Measurements from ENCODE around the gene ZNF217. TPM values are rescaled to one million over a fixed set of nuclear protein-coding genes. Genes with fewer than 3 reads are reported as not detected.
"Not testable (repeated sequence)": the region's sequence is repeated elsewhere in the genome, so short reads cannot be mapped to it uniquely, and the experiment has no call there.

The ZNF217 gene
- polyA plus RNA-seq, 3 donors, result 29.0 to 36.6 (median 34.1) TPM

DNA sequence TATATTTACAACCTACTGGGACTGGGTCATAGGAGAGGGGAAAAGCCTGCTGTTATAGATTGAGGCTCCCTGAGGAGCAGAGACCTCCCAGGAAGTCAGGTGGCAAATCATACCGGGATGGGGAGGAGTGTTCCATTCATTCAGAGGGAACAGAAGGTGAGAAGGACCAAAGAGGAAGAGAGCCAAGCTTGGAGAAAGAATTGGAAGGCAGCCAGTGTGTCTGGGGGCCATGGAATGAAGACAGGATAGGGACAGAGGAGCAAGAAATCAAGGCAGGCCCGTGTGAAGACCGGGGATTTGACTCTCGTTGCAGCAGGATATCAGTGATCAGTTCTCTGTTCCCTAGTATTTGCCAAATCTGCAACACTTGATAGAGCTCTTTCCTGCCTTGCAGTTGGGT is 5.7 kb upstream of the ZNF217 start:
- DNase-seq, result no peak

DNA sequence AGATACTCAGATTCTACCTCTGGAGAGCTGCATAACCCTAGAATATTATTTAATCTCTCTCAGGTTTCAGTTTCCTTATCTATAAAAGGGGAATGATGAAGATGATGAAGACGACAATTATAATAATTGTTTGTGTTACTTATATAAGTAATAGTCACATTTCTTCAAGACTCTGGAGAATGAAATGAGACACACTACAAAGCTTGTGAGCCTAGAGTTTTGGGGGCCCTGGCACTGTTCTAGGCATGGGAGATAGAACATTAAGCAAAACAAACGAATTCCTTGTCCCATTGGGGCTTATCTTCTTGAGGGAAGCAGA is 5.4 kb upstream of the ZNF217 start:
- DNase-seq, result no peak

DNA sequence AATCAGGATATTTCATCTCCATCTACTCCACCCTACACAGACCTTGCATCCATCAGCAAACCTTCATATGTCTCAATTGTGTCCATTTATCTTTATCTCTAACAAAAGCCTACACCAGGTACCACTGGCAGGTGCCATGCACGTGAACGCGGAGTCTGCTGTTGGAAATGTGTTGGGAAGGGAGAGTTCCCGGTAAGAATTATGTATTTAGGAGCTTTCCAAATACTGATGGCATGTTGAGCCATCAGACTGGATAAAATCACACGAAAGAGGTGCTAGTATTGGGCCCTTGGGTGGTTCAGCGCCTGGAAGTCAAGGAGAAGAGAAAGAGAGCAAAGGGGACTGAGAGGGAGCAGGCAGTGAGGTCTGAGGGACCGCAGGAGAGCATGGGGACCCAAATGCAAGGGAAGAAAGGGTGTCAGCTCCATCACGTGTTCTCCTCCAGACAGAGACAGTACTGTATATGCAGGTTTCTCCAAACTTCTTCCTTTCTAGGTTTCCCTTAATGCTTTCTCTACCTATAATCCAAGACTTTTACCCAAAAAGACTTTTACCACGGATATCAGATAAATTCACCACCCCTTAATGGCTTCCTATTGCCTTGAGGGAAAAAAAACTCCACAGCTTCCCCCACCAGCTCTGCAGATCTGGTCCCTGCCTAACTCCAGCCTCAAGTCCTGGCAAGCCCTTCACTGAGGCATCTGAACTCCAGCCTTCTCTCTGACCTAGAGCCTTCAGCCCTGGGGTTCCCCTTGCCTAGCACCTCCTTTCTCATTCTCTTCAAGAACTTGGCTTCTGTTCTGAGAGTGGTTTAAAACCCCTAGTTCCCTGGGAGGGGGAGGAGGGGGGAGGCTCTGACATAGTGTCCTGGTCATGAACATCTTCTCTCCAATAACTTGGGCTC is 4.8 kb upstream of the ZNF217 start:
- DNase-seq, result no peak

DNA sequence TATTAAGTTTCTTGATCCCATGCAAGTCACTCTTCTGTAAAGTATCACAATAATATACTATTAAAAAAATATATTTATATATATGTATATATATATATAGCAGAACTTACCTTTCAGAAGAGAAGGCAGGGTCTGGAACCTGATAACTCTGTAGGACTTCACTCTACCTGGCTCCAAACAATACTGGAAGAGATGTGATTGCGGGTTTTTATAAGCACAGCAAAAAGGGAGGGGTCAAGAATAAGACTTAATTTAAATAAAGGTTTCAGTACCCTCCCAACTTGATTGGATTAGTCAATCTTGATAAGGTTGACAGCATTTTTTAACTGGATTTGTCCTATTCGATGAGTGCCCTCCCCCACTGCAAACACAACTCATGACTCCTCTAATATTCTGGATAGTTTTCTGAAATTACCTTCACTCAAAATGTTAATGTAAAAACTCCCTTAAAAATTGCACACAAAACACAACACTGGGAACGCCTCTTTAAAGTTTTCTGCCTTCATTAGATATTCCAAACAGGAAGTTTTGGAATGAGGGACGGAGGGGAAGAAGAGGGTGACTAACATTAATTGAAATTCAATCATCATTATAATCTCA is 4.0 kb upstream of the ZNF217 start:
- DNase-seq, result no peak

DNA sequence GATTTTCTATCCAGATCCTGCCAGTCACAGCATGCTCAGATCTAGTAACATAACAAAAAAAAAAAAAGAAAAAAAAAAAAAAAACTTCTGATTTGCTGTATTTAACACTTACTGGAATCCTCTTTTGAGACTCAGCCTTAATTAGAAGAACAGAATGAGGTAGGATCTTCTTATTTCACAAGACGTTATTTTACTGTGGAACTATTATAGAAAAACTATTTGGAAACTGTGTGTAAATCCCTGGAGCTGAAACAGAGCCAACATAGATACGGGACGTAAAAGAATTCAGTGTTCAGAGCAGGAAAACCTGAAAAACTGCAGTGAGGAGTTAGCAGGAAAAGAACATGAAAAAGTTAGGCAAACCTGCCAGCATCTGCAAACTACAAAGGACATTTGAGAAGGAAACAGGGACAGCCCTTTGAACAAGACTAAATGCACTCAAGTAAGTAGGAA is 3.4 kb upstream of the ZNF217 start:
- DNase-seq, result no peak

DNA sequence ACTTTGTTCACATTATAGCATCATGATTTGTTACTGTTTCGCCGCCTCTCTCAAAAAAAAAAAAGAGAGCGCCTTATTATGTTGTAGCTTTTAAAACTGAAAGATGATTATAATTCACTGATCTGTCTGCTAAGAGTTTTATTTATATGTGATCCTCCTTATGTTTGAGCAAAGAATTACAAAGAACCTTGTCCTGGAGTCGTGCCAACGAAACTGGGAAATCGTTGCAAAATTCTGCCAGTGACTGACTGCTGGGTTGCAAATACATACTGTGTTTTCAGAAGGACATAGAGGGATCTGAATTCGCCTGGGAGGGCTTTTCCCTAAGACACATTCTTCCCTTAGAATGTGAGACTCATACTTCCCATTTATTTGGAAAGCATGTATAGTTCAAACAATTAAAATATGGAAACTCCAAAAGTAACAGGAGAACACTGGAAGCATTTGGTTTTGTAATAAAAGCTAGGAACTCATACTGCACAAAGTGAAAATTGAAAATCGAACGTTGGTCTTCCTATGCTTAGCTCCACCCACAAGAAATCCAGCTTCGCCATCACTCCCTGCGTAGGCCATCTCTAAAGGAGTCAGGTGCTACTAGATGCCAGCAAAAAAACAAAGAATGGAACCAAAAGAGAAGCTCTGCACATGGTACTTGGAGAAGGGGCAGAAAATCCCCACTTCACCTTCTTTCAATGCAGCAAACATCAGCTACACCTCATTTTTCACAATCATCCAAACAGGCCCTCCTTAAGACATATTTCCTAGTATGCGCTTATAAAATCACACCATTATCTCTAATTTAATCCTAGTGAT is 2.8 kb upstream of the ZNF217 start:
- DNase-seq, result not testable (repeated sequence)

DNA sequence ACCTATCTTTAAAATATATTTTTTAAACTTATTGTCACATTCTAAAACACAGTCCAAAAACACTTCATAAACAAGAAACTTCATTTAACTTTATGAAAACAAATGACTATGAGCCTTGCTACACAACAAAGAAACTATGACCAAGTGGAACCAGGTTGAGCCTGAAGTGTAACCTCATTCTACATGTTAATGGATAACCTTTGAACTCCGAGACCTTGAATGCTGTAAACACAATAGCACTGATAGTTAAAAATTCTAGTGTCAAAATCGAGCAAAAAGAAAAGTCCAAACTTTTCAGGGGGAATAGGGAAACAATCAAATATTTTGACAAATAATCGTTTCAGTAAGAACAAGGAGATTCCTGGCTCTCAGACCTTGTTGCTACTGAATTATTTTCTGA is 2.1 kb upstream of the ZNF217 start:
- not testable (repeated sequence) for DNase-seq

DNA sequence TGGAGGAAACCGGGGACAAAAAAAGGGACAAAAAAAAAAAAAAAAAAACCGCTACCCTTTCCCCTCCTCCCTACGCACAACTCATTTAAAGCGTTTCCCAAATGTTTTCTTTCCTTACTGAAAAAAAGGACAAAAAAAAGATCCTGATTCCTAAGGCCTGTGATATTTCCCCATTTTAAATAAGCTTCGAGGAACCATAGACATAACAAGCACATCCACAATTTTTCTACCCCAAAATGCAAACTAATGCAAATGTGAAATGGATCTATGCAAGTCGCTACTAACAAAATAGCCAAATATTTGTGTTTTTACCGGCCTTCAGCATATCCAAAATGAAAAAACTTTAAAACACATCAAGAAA is 1.4 kb upstream of the ZNF217 start:
- DNase-seq, result no peak

DNA sequence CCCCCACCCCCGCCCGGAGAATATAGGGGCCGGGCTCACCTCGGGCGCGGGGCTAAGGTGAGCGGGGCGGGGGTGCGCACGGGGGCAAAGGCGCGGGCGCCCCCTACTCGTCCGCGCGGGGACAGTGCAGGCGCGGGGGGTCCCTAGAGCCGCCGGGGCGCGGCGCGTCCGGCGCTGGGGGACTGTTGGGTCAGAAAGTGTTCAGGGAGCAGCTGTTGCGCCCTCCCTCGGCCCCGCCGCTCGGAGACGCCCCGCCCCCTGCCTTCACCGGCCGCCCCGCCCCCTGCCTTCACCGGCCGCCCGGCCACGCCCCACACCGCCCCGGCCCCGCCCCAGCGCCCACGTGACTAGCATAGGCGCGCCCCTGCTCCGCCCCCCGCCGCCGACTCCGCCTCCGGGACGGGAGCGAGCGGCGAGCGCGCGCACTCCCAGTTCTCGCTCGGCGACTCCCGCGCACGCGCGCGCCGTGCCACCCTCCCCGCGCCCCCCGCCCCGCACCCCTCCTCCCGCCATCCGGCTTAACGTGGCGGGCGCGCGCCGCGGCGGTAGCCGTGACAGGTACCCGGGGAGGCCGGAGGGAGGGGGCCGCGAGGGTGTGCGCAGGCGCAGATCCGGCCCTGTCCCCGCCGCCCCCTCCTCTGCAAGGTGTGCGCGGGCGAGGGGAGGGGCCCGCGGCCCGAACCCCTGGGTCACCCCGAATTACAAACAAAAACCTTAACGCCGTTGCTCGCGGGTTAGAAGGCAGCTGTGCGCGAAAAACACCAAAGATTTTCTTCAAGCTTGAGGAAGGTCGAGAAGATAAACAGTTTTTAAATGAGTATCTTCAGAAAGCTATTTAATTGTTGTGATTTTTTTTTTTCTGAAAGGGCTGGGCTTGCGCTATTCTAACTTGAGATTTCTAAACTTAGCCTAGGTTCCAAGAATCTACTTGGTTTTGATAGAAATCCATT is 704 bp upstream of the ZNF217 start:
- peak; percentile 91 for DNase-seq

DNA sequence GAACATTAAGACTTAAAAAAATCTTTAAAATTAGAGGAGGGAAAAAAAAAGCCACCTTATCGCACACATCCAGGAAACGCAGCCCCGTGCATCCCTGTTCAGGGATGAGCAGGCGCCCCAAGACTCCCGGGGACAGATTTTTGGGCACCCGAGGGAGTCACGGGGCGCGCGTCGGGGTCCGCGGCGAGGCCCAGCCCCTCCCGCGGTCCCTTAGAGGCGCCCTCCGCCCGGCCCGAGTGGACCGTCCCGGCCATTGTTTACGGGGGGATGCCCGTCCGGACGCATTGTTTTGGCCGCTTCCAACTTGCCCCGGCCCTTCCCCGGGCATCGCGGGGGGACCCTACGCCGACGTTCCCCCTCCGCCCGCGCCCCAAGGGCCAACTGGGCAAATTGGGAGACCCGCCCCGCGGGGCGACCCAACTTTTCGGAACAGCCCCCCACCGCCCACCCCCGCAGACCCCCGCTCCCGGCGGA is 610 bp downstream of the ZNF217 start:
- no peak for DNase-seq

DNA sequence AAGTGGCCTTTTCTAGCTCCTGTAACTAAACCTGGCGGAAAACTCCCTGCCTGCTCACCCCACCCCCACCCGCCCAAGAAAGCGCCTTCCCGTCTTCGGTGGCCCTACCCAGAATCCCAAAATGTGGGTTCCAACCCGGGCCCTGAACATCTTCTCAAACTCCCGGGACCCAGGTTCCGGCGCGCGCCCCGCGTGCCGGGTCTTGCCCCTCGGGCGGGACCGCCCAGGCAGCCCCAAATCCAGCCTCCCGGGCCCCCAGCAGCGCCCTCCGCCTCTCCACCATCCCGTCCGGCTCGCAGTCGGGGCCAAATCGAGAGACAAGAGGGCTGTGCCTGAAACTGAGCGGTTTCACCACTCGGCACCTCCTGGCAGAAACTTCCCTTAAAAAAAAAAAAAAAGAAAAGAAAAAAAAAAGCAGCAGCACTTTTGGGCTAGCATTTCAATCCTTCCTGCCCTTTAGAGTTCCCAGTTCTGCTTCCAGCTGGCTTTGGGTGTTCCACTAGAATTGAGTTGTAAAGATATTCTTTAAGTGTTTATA is 1.1 kb downstream of the ZNF217 start:
- DNase-seq, result not testable (repeated sequence)

DNA sequence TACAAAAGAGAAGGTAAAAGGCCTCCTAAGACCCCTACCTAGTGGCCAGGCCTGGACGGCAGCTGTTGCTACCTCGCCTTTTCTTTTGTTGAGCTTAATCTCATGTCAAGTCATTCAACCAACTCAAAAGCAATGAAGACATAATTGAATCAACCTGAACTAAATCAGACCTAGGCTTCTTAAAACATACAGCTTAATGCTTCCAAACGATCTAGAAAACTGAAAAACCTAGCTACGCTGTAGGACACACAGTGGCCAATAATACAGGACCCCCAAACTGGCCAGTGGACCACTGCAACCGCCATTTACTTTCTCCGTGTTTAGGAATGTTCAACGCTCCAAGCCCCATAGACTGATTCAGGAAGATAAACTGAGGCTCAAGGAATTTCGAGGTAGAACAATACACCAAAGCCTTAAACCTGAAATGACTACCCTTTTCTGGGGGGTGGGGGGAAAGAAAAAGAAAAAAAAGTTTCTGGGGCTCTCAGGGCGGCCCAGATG is 1.6 kb downstream of the ZNF217 start:
- DNase-seq, result not testable (repeated sequence)

DNA sequence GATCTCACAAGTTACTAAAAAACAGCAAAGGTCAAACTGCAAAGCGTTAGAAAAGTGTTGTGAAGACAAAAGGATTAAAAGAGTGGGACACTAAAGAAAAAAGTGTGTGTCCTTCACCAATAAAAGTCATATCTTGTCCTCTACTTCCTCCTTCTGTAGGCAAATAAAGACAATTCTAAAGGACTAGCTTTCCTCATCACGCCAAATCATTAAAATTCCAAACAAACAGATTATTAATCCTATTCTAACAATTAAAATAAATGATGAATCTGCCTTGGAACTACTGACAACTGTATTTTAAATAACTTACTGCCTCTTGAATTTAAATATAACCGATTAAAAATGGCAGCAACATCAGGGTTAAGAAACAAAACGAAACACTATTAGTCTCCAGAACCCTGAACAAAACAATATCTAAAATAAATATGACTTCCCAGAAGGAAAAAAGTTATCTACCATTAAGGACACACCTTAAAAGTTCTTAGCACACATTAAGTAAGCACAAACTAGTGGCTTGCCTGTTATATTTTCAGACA is 2.4 kb downstream of the ZNF217 start:
- not testable (repeated sequence) for DNase-seq

DNA sequence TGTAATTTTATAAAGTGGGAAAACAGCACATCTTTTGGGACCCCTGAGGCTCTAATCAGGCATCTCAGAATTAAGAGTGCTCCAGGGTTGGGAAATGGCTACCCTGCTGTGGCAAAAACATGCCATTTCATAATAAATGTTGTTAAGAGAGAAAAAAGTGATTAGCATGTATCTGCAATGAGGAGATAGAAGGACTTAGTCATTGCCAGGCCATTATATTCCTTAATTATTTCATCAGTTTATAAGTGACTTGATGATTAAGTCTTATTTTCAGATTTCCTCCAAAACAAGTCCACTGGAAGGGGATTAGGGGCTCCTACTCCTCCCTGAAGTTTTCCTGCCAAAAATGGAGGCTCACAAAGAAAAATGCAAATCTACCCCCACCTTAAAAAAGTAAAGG is 3.0 kb downstream of the ZNF217 start:
- not testable (repeated sequence) for DNase-seq

DNA sequence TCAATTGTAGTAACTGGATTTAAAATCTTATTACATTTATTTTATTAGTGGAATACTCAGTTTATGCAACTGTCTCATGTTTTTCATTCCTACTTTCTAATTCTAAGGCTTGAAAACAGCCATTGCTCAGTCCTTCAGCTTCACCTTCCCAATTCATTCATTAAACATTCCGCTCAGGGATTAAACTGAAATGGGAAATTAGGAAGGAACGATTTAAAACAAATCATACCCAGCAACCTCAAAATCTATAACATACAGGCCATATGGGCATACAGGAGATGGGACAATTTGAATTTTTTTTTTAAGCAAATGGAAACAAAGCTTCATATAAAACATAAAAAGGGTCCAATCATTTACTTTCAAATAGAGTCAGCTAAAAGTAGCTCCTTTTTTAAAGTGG is 3.5 kb downstream of the ZNF217 start:
- DNase-seq, result not testable (repeated sequence)

DNA sequence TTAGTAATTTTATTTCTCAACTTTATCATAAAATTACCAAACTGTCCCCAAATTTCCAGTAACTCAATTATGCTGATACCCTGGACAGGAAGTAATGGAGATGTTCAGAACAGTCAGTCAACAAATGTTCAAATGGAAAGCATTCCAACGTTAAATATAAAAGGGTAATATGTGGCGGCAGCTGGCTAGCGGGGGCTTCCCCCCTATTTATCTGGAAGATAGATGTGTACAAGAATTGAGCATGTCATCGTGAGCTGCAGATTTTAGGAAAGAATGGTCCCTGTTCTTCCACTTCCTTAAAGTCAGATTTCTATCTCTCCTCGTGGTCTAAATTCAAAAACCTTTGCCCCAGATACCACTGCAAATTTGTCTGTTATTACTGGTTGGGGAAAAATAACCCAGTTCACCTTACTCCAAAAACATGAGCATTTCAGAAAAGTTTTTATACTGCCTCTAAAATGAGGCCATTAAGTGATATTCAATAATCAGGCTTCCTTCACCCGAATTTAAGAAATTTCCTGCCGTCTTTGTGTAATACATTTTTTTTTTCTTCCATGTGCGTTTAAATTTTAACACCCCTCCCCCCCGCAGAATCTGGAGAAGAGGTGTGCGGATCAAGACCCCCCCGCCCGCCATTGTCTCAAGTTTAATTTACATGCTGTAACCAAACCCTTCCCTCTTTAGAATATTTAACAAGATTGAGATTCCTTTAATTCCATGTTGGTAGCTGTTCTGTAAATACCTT is 4.1 kb downstream of the ZNF217 start:
- DNase-seq, result not testable (repeated sequence)

DNA sequence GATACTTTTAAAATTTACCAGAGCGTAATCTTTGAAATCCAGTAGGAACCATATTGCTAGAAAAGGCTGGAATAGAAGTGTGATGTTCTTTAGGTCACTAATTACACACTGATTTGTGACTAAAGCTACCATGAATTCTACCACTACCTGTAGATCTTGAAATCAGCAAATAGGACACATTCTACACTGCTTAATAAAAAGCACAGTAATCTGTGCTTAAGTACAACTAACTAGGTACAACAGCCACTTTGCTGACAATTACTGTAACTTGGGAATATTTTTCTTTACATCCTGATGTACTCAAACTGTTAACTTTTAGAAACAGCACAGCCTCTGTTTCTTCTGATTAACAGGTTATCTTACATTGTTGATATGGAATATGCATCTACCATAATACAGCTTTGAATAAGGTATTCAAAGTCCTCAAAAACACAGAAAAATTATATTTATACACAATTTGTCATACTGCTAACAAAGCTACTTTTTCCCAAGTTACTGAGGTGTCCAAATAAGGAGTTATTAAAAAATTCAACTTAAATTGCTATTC is 6.4 kb downstream of the ZNF217 start:
- DNase-seq, result not testable (repeated sequence)

DNA sequence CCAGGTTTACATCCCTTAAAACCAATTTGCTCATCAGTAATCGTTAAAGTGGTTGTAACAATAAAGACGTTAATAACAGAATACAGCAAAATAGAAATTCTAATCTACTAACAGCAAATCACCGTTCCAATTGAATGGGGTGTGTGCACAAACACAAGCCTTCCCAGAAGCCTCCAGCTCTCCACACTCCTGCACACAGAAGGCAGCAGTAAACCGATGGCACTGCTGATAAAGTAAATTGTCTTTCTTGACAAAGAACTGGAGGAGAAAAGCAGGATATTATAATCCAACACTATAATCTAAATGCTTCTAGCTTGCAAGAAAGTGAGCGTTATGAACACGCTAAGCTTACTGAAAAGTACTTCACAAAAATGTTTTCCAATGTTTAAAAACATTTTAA is 7.0 kb downstream of the ZNF217 start:
- no peak for DNase-seq

DNA sequence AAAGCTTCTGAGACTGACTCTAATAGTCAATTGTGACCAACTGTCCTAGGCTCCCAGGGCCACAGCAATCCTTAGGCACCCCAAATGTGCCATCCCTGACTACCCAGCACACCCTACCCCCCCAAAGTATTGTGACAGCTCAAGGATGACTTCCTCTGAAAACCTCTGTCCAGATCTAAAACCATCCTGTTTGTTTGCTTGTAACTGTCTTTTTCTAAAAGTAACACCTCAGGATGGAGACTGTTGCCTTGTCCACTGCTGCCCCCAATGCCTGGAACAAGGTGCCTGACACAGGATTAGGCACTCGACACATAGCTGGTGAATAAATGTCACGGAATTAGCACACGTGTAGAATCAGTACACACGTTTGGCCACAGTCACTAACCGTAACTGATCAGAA is 7.7 kb downstream of the ZNF217 start:
- not testable (repeated sequence) for DNase-seq

Measured in renal pelvis (tissue), 4 donors.